Skeletal muscle tissue (tissue), 4 donors: ENCODE measurements around the gene SERPINF2. TPM values are rescaled to one million over a fixed set of nuclear protein-coding genes. Genes with fewer than 3 reads are reported as not detected.
"Not testable (repeated sequence)": the region's sequence is repeated elsewhere in the genome, so short reads cannot be mapped to it uniquely, and the experiment has no call there.

Source experiments
- H3K27ac ChIP-seq: one replicate; pipeline ENCODE4 v1.7.0; 2013; ENCODE audit warnings: mild to moderate bottlenecking, low read depth, low read length, inconsistent platforms
- H3K27me3 ChIP-seq, 3 donors: one replicate each; pipeline ENCODE4 v1.7.0; 2013; ENCODE audit warnings: low read length in 3 of 3; ENCODE audit not compliant: control insufficient read depth in 3 of 3, insufficient read depth in 3 of 3
- H3K36me3 ChIP-seq, 3 donors: one replicate each; pipeline ENCODE4 v1.7.0; 2013; ENCODE audit warnings: low read length in 3 of 3; ENCODE audit not compliant: control insufficient read depth in 3 of 3, insufficient read depth in 3 of 3
- H3K4me1 ChIP-seq, 3 donors: one replicate each; pipeline ENCODE4 v1.7.0; 2013; ENCODE audit warnings: low read length in 3 of 3, mild to moderate bottlenecking in 3 of 3; ENCODE audit not compliant: control insufficient read depth in 3 of 3, insufficient read depth in 3 of 3
- H3K4me3 ChIP-seq, 3 donors: one replicate each; pipeline ENCODE4 v1.7.0; 2013; ENCODE audit warnings: low read length in 3 of 3
- H3K9ac ChIP-seq, 3 donors: one replicate each; pipeline ENCODE4 v1.7.0; 2013; ENCODE audit warnings: low read length in 3 of 3, mild to moderate bottlenecking in 3 of 3, moderate library complexity in 2 of 3, low read depth in 1 of 3
- H3K9me3 ChIP-seq, 3 donors: one replicate each; pipeline ENCODE4 v1.7.0; 2013; ENCODE audit warnings: low read length in 3 of 3; ENCODE audit not compliant: control insufficient read depth in 3 of 3
- total RNA-seq: library from RNA; depleted of rRNA; stranded (reverse); fragments of >200 nt; gene quantifications from one replicate; pipeline ENCODE4 v1.2.3, GENCODE V29; 2014
- donor health status: Osteomylitis.

SERPINF2 gene
- total RNA-seq, 1 donor from 2014 or later: not detected

DNA sequence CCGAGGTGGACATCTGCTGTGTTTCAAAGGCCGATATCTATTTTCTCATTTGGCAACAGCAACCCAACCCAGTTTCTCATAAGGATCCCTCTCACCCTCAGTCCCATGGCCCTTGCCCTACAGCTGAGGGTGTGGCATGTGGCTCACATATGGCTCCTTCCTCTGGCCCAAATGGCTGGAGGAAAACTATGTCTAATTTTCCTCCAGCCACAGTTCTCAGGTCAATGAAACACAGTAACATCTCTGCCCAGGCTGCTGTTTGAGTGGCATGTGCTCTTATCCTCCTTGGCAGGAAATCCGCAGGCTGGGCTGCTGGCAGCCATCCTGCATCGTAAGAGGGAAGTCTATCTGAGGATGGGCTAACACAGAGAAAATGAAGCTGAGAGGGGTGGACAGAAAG is 43.3 kb downstream of the SERPINF2 start:
- Histone ChIP-seq H3K9ac (peak overlapping the region; percentile 41 to 75 (median 65)), H3K36me3 (peaks cover 3 to 8% (median 5%) of the 10 kb centered on the region in 3 donors), H3K4me3 (peak overlapping the region in 1 of 3 donors; percentile 35), H3K27me3 (no peaks in the 10 kb centered on the region), H3K4me1 (peaks cover 64 to 65% (median 64%) of the 10 kb centered on the region in 3 donors), H3K27ac (peak overlapping the region; percentile 94), H3K9me3 (no peaks in the 10 kb centered on the region)

DNA sequence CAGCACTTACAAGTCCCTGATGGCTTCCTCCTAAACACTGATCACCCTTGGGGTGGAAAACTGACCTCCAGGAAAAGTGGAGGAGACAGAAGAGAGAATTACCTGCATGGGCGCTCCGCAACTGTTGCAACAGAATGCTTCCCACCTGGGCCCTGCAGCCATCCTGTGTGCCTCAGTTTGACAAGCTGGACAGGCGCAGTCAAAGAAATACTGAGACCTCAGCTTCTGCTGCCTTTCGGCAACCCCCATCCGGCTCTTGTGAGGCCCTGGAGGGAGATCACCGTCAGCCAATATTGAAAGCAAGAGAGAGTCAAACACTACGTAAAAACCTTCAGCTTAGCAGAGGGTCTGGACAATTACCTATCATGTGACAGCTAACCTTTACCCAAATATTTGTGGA is 44.0 kb downstream of the SERPINF2 start:
- peak overlapping the region in 2 of 3 donors; percentile 15 to 60 for H3K4me3 ChIP-seq
- no peaks in the 10 kb centered on the region for H3K9me3 ChIP-seq
- H3K27me3 ChIP-seq: no peaks in the 10 kb centered on the region
- peaks cover 57 to 58% (median 58%) of the 10 kb centered on the region in 3 donors for H3K4me1 ChIP-seq
- peak overlapping the region; percentile 27 to 75 (median 41) for H3K9ac ChIP-seq
- H3K27ac ChIP-seq: peak overlapping the region; percentile 94
- H3K36me3 ChIP-seq: peaks cover 0 to 3% (median 2%) of the 10 kb centered on the region in 3 donors

DNA sequence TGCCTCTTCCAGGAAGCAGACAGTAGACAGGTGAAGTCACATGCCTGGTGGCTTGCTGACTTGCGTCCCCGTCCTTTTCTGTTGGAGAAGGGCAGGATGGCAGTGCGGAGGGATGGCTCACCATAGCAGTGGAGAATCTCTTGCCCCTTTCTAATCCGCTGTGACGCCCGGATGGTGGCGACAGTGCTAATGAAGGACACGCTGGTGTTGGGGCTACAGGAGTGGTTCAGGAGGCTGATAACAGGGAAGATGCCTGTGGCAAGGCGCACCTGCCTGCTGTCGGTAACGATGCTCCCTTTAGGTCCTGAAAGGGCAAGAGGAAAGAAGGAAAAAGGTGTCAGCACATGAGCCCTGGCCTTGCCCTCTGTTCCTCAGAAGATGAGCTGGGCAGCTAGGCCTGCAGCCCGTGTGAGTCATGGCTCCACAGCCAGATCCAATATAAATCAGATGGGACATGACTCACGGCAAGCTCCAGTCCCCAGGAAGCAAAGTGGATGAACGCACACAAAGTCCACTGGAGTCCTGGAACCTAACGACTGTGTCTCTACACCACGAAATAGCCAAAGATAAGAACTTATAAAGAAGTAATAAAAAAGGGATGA is 44.7 kb downstream of the SERPINF2 start:
- H3K4me3 ChIP-seq: peak overlapping the region; percentile 15 to 60 (median 33)
- H3K9me3 ChIP-seq: no peaks in the 10 kb centered on the region
- peak overlapping the region; percentile 94 for H3K27ac ChIP-seq
- H3K4me1 ChIP-seq: peaks cover 50 to 51% (median 51%) of the 10 kb centered on the region in 3 donors
- H3K27me3 ChIP-seq: no peaks in the 10 kb centered on the region
- H3K36me3 ChIP-seq: peaks cover 0 to 3% (median 2%) of the 10 kb centered on the region in 3 donors
- H3K9ac ChIP-seq: peak overlapping the region; percentile 41 to 75 (median 54)

DNA sequence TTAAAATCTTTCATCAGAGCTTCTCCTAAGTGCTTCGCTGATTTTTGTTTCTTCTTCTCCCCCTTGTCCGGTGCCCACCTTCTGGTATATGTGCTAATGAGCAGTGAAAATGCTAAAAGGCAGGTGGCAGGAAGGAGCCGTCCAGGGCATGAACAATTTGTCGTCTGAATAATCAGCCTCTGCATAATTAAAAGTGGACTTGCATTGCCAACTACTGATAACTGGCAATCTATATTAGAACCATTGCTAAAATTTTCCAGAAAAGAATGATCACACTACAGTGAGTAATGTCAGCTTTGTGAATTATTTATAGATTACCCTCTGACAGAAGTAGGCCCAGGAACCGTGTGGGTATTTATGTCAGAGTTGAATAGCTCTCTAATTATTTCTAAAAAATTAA is 47.3 kb downstream of the SERPINF2 start:
- Histone ChIP-seq H3K27ac (peak overlapping the region; percentile 66), H3K27me3 (no peaks in the 10 kb centered on the region), H3K4me3 (no peak overlapping the region), H3K36me3 (peaks cover 0 to 3% (median 0%) of the 10 kb centered on the region in 3 donors), H3K9me3 (no peaks in the 10 kb centered on the region), H3K9ac (peak overlapping the region in 2 of 3 donors; percentile 19 to 45), H3K4me1 (peaks cover 29 to 40% (median 37%) of the 10 kb centered on the region in 3 donors)

DNA sequence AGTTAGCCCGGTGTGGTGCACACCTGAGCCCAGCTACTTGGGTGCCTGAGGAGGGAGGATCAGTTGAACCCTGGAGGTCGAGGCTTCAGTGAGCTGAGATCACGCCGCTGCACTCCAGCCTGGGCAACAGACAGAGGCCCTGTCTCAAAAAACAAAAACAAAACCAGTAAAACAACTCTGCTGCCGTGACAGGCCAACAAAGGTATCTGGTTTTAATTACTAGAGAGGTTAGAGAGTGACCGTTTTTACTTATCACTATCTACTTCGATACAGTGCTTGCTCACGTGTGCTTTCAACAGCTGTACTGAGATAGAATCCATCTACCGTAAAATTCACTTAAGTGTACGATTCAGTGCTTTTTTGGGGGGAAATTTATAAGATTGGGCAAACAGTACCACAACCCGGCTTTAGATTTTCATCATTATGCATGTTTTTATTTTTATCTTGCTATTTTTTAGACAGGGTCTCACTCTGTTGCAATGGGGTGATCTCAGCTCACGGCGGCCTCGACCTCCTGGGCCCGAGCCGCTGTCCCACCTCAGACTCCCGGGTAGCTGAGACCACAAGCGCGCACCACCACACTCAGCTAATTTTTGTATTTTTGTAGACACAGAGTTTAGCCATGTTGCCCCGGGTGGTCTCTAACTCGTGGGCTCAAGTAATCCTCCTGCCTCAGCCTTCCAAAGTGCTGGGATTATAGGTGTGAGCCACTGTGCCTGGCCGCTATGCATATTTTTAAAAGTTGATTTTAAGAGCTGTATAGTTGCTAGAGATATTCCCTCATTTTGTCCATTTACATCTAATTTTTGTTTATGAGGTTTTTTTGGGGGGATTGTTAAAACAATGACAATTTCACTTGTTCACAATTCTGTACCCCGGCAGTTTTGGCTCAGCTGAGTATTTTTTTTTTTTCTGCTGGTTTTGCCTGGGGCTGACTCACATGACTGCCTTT is 50.1 kb downstream of the SERPINF2 start:
- Histone ChIP-seq H3K9me3 (no peaks in the 10 kb centered on the region), H3K4me1 (peaks cover 13 to 28% (median 26%) of the 10 kb centered on the region in 3 donors), H3K36me3 (no peaks in the 10 kb centered on the region), H3K27ac (peak overlapping the region; percentile 67), H3K4me3 (no peak overlapping the region), H3K27me3 (no peaks in the 10 kb centered on the region), H3K9ac (no peak overlapping the region)

DNA sequence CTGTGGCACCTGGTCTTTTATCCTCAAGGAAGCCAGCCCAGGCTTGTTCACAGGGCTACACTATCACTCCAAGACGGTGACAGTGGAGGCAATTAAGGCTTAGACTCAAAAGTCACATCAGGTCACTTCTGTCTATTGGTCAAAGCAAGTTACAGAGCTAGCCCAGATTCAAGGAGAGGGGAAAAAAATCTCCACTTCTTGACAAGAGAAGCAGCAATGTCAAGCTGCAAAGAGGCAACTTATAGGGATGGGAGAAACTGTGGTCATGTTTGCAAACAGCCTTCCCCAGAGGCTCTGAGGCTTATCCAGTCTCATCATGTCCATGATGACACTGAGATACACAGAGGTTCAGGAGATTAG is 50.8 kb downstream of the SERPINF2 start:
- no peaks in the 10 kb centered on the region for H3K9me3 ChIP-seq
- H3K4me3 ChIP-seq: no peak overlapping the region
- no peaks in the 10 kb centered on the region for H3K36me3 ChIP-seq
- H3K9ac ChIP-seq: no peak overlapping the region
- H3K4me1 ChIP-seq: peaks cover 13 to 24% (median 24%) of the 10 kb centered on the region in 3 donors
- H3K27me3 ChIP-seq: no peaks in the 10 kb centered on the region
- H3K27ac ChIP-seq: peak overlapping the region; percentile 67

DNA sequence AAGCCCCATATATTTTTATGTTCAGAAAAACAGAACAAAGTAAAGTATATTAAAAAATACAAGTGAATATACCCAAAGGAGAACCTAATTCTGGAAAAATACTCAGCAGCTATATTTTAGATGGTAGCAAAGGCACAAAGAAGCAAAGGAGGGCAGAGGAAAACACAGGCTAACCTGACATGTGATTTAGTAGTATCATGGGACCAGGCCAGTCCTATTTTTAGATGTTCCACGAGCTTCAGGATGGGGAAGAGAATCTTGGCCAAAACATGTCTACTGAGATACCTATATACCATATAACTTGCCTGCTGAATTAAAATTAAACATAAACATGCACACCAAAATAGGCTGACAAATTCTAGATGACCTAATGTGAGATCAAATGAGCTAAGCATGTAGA is 54.1 kb downstream of the SERPINF2 start:
- Histone ChIP-seq H3K9ac (peak overlapping the region in 1 of 3 donors; percentile 25), H3K9me3 (no peaks in the 10 kb centered on the region), H3K4me1 (peaks cover 23 to 38% (median 26%) of the 10 kb centered on the region in 3 donors), H3K4me3 (no peak overlapping the region), H3K27ac (peak overlapping the region; percentile 94), H3K36me3 (peaks cover 5 to 13% (median 12%) of the 10 kb centered on the region in 3 donors), H3K27me3 (no peaks in the 10 kb centered on the region)

DNA sequence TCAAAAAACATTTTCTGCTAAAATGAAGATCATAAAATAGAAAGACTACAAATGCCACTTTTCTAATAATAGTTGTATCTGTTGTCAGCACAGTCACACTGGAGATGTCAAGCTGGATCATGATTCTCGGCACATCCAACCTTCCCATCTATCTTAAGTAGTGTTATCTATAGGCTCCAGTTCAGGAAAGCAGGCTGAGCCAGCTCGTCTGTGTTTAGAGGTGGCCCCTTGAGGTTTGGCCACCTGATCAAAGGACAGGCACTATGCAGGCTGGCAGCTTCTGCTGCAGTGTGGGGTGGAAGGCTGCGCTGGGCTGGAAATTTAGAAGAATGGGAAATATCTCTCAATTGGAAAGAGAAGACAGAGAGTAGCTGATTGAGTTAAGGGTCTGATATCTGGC is 54.7 kb downstream of the SERPINF2 start:
- Histone ChIP-seq H3K9ac (peak overlapping the region; percentile 25 to 43 (median 41)), H3K27ac (peak overlapping the region; percentile 94), H3K4me3 (peak overlapping the region in 1 of 3 donors; percentile 41), H3K27me3 (no peaks in the 10 kb centered on the region), H3K9me3 (no peaks in the 10 kb centered on the region), H3K36me3 (peaks cover 5 to 13% (median 12%) of the 10 kb centered on the region in 3 donors), H3K4me1 (peaks cover 23 to 38% (median 26%) of the 10 kb centered on the region in 3 donors)

DNA sequence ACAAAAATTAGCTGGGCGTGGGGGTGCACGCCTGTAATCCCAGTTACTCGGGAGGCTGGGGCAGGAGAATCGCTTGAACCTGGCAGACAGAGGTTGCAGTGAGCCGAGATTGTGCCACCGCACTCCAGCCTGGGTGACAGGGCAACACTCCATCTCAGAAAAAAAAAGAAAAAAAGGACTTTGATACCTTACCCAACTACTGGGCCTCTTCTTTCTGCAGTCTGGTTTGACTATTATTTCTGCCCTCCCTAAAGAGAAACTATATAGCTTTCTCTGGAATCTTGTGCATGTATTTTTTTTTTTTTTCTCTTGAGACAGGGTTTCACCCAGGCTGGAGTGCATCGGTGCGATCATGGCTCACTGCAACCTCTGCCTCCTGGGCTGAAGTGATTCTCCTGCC is 55.2 kb downstream of the SERPINF2 start:
- not testable (repeated sequence) for H3K9ac ChIP-seq, H3K9me3 ChIP-seq, H3K4me3 ChIP-seq, H3K27me3 ChIP-seq
- H3K27ac ChIP-seq: peak overlapping the region; percentile 94
- H3K4me1 ChIP-seq: peaks cover 23 to 35% (median 26%) of the 10 kb centered on the region in 3 donors
- peaks cover 5 to 13% (median 12%) of the 10 kb centered on the region in 3 donors for H3K36me3 ChIP-seq
